Activated T-cell treated with anti-CD3 and anti-CD28 coated beads for 48 hours (primary cell): Measurements from ENCODE around the gene OVAAL.

Experiments used
- DNase-seq: peaks from one replicate; pipeline ENCODE4 v3.0.0-alpha.2; 2020; ENCODE audit warnings: low read depth

OVAAL gene

DNA sequence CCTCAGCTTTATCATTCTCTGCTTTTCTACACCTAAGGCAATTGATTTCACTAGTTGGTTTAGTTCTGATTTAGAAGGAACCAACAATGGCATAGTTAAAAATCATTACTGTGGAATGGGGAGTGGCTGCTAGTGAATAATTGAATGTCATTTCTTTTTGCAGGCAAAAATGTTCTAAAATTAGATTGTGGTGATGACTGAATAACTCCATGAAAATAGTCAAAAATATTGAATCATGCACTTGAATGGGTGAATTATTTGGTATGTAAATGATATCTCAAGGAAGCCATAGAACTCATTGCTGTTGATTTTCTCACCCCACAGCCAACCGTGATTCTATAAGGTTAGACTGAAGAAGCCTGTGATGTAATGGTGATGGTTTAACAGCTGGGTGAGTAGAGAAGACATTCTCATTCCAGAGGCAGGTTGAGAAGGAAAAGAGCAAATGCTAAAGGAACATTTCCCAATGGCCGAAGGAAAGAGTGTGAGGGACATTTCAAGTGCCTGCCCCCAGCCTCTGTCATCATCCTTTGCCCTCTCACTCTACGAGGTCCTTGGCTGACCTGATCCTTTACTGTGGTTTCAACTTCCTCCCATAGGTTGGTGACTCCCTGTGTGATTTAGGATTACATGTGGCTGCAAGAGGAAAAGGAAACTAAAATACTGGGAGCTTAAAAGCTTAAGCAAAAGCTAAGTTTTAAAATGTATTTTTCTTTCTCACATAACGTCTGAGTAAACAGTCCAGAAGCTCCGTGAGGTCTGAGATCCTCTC lies 12.5 kb downstream of the OVAAL start:
- no peak for DNase-seq

DNA sequence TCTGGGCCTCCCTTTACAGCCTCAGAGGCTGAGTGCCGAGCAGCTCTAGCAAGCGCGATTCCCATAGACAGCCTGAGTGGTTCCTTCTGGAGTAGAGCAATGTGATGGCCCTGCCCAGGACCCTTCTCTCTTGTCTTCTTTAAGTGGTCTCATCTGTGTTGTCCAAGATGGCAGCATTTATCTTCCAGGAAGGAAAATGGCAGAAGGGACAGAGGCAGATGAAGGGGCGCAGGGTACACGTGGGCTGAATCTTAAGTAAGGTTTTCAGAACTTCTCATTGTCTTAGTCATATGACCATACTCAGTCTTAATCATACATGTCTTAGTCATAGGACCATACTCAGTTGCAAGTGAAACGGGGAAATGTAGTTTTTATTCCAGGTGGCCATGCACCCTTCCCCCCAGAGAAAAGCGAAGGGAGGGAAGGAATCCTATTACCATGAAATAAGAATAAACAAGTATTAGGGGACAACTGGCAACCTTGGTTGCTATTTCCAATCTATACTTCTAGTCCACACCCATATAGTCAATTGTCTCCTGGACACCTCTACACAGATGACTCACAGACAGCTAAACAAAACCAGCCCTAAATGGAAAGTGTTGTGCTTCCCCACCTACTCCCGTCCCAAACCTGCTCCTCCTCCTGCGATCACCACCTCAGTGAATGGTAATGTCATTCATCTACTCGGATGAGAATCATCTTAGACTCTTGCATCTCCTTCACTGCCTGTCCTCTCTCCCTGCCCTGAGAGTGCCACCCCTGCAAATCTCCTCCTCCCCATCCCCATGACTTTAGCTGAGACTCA lies 13.3 kb downstream of the OVAAL start:
- DNase-seq: peak; percentile 32

GRCh38 chr1:180572760-180573159 lies 14.0 kb downstream of the OVAAL start:
- no peak for DNase-seq

DNA sequence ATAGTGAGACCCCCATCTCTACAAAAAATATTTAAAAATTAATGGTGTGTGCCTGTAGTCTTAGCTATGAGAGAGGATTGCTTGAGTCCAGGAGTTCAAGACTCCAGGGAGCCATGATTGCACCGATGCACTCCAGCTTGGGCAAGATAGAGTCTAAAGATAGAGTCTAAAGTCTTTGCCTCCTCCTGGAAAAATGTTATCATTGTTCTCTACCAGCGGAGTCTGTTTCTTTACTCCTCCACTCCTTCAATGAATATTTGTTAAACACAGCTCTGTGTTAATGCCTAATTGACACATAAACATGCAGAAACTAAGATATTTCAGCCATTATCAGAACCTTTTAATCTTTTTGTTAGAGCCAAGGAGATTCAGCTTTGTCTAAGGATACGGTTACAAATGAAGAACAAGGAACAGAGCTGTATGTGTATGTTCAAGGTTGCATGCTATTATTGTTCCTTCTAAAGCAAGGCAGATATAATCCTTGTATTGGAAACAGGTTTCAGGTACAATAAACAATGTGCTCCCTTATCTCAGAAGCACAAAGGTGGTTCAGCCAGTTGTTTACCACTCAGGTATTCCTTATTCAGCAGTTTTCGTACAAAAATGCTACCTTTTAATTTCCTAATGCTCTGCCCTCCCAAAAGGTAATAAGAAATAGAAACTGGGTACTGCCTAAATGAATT lies 15.4 kb downstream of the OVAAL start:
- DNase-seq: no peak

GRCh38 chr1:180577361-180577760 lies 18.6 kb downstream of the OVAAL start:
- no peak for DNase-seq

GRCh38 chr1:180579961-180580611 lies 21.3 kb downstream of the OVAAL start:
- no peak for DNase-seq

- DNase-seq: no peak
Measured at GRCh38 chr1:180581635-180582039, 22.9 kb downstream of the OVAAL start.

- no peak for DNase-seq
Measured at GRCh38 chr1:180584869-180585268, 26.1 kb downstream of the OVAAL start.

- DNase-seq: no peak
Measured at GRCh38 chr1:180585994-180586359, 27.2 kb downstream of the OVAAL start.

- no peak for DNase-seq
Measured at GRCh38 chr1:180586671-180587155, 27.9 kb downstream of the OVAAL start.

GRCh38 chr1:180588121-180588520 lies 29.4 kb downstream of the OVAAL start:
- no peak for DNase-seq

DNA sequence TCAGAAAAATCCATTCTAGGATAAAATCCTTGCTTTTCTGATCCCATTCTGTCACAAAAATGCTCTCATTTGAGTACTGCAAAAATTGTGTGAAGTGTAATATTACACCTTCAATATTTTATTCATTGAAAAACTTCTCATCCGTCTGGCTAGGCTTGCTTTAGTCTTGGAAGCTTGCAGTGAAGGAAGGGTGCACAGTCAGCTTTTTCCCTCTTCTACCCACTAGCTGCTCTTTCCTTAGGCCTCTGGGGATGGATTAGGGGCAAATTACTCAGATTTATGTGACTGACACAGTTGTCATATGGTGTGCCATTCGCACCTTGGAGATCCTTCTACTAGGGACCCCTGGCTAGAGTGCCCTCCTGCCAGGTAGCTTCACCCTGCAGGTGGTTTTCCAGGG lies 32.1 kb downstream of the OVAAL start:
- no peak for DNase-seq

- no peak for DNase-seq
Measured at GRCh38 chr1:180593382-180593781, 34.6 kb downstream of the OVAAL start.

DNA sequence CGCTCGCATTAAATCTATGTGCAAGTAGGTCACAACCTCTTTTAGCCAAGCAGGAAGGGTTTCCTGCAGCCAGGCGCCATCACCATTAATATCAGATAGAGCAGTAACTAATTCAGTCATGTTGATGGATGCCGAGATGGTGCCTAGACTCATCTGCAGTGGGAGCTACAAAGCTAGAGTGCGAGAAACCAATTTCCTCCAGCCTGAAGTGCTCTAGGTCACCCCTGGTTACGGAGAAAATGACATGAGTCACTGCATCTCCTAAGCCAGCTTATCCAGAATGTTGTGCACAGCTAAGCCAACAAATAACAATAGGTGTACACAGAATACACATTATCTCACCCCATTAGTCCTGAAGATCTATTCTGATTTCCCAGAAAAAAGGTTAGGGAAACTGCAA lies 36.0 kb downstream of the OVAAL start:
- DNase-seq: no peak

GRCh38 chr1:180595966-180596365 lies 37.2 kb downstream of the OVAAL start:
- no peak for DNase-seq

- DNase-seq: no peak
Measured at GRCh38 chr1:180597520-180597919, 38.8 kb downstream of the OVAAL start.

DNA sequence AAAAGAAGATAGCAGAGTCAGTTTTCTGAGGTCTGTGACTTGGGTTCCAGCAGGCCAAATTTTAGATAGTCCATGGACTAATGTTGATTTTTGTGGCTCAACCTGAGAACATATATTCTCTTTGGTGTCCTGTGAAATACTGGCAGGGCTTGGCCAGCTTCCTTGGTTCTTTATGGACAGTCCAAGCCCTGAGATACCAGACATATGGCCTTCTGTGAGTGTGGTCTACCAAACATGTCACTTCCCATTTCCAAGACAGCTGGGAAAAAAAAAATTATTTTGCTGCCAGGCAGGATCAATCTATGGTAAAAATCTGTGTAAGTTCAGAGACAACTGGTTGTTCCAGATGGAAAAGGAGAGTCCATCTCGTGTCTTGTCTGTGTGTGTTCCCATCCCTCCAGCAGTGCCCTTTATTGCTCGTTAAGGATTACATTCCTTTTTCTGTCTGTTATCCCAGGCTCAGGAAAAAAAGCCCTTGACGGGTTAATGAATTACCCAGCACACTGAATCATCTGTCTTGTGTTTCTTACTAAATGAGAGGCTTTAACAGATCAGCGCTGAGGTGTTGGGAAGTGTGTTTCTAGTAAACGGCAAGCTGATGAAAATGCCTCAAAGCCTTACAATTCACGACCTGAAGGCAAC lies 39.7 kb downstream of the OVAAL start:
- no peak for DNase-seq

DNA sequence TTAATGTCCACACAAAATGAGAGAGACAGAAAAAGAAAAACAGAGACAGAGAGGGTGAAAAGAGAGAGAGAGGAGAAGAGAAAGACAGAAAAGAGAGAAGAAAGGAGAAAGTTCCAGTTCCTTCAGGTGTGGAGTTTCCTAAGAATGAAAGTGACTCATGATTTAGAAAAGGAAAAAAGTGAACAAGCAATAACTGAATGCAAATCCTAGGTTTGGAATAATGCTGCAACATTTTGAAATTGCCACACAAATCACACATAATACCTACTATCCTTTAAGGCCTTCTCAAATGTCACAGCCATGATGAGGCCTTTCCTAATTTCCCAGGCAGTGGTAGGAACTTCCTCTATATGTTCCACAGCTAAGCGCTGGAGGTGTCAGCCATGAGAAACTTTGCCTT lies 41.6 kb downstream of the OVAAL start:
- no peak for DNase-seq

- DNase-seq: no peak
Measured at GRCh38 chr1:180601512-180601911, 42.7 kb downstream of the OVAAL start.

DNA sequence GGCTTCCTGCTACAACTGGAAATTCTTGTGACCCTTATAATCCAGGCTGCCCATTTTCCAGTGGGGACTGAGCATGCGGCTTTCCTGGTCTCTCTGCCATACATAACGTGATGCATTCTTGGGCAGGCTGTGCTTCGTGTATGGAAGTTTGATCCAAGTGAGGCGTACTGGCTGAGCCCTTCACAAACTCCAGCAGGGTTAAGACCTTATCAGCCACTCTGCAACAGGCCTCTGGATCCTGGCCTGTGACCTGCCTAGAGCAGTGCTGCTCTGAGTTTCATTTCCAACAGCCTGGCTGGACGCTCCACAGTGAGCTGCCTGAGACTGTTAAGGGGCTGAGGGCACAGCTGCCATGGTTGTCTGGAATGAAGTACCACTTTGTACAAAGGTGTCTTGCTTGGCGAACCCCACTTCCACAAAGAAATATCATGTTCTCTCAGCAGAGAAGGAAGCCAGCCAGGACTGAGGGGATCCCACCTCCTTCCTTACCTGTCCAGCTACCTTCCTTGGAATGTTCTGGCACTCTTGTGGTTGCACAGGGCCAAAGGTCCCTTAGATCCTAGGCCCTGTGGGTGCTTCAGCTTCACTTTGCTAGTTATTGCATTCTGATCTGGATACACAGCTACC lies 44.6 kb downstream of the OVAAL start:
- no peak for DNase-seq

GRCh38 chr1:180603850-180604226 lies 45.1 kb downstream of the OVAAL start:
- no peak for DNase-seq
